Left colon (tissue), 2 donors: Measurements from ENCODE around the gene SLC16A10. TPM values are rescaled to one million over a fixed set of nuclear protein-coding genes. Genes with fewer than 3 reads are reported as not detected.

ENCODE experiments used
- ATAC-seq: fragments of 200-7000 bp; cut with Tn5 transposase; one replicate; pipeline ENCODE4 v1.9.1; 2020; ENCODE audit warnings: mild to moderate bottlenecking, moderate library complexity
- DNase-seq, 2 donors: peaks; one replicate each; pipeline ENCODE4 v3.0.0-alpha.2; 2020
- intact Hi-C, 2 donors: fragments of 100-400 bp; cut with DNase I in 1 of 2; cut with micrococcal nuclease in 1 of 2; formaldehyde crosslinking; loops; one replicate each; pipeline versions ENCODE4 v1.11.2 to v1.14.0; 2022; cut with DNase I, micrococcal nuclease
- total RNA-seq, 2 donors: library from RNA; stranded (reverse); fragmentation: NEBNext Ultra II Directional; extraction: Animal tissue kit (Norgen Biotek cat#: 25700); gene quantifications; one replicate each; pipeline ENCODE4 v1.2.1, GENCODE V29; 2021
- donor health status: DM: no; HTN: no; CAD: no.
- donor health status: DM: yes; HTN: yes; CAD: no.

SLC16A10 gene
- total RNA-seq, 2 donors from 2014 or later, result 4.0 TPM

- no peak for DNase-seq
- intact Hi-C loops, result no loop called here
- no peak for ATAC-seq
Observed at GRCh38 chr6:111267764-111268333, 180.5 kb downstream of the SLC16A10 start.

- intact Hi-C loops, result no loop called here
- DNase-seq, result no peak
- ATAC-seq, result no peak
Observed at GRCh38 chr6:111269401-111269970, 182.2 kb downstream of the SLC16A10 start.

GRCh38 chr6:111270121-111270520, 182.8 kb downstream of the SLC16A10 start:
- DNase-seq (no peak), ATAC-seq (no peak)
- intact Hi-C loops, result no loop called here

- intact Hi-C loops, result no loop called here
- DNase-seq, result no peak
- ATAC-seq, result no peak
Observed at GRCh38 chr6:111274593-111275217, 187.4 kb downstream of the SLC16A10 start.

- intact Hi-C loops, result no loop called here
- DNase-seq (no peak), ATAC-seq (no peak)
Observed at GRCh38 chr6:111276335-111276734, 189.0 kb downstream of the SLC16A10 start.

- DNase-seq (no peak), ATAC-seq (no peak)
- intact Hi-C loops, result no loop called here
Observed at GRCh38 chr6:111276736-111277135, 189.4 kb downstream of the SLC16A10 start.

- no peak for ATAC-seq
- intact Hi-C loops, result no loop called here
- DNase-seq, result no peak
Observed at GRCh38 chr6:111277819-111278218, 190.5 kb downstream of the SLC16A10 start.

- ATAC-seq (no peak), DNase-seq (no peak)
- intact Hi-C loops, result no loop called here
Observed at GRCh38 chr6:111278731-111279130, 191.4 kb downstream of the SLC16A10 start.

GRCh38 chr6:111280445-111280955, 193.2 kb downstream of the SLC16A10 start:
- intact Hi-C loops, result no loop called here
- DNase-seq (no peak), ATAC-seq (peak; percentile 93)

Other genes with a start within 250 kb of the SLC16A10 start
- 10 to 100 TPM; 62.0 to 64.1 TPM for gene AMD1, start 212.7 kb upstream of the SLC16A10 start, total RNA-seq
- 10 to 100 TPM; 73.4 to 77.2 TPM for gene GTF3C6, start 128.8 kb upstream of the SLC16A10 start, total RNA-seq
- 10 to 100 TPM; 13.1 to 15.4 TPM for gene RPF2, start 105.5 kb upstream of the SLC16A10 start, total RNA-seq